Amniotic stem cell (primary cell): ENCODE measurements around the gene TRMT10B.
"Not testable (repeated sequence)": the region's sequence is repeated elsewhere in the genome, so short reads cannot be mapped to it uniquely, and the experiment has no call there.

Experiments used
- DNase-seq: peaks from one replicate; lab custom pipeline; 2025; lab: John Stamatoyannopoulos, UW

TRMT10B gene

GRCh38 chr9:37751186-37751585 lies 2.4 kb upstream of the TRMT10B start:
- no peak for DNase-seq

GRCh38 chr9:37751704-37752103 lies 1.9 kb upstream of the TRMT10B start:
- DNase-seq, result not testable (repeated sequence)

- not testable (repeated sequence) for DNase-seq
Measured at GRCh38 chr9:37752112-37752511, 1.5 kb upstream of the TRMT10B start.

- DNase-seq, result no peak
Measured at GRCh38 chr9:37752642-37753488, 740 bp upstream of the TRMT10B start.

- DNase-seq, result no peak
Measured at GRCh38 chr9:37758747-37759146, 5.1 kb downstream of the TRMT10B start.

- no peak for DNase-seq
Measured at GRCh38 chr9:37760416-37761161, 7.0 kb downstream of the TRMT10B start.

GRCh38 chr9:37761511-37761910 lies 7.9 kb downstream of the TRMT10B start:
- DNase-seq, result no peak

GRCh38 chr9:37765263-37765662 lies 11.7 kb downstream of the TRMT10B start:
- DNase-seq, result not testable (repeated sequence)

- no peak for DNase-seq
Measured at GRCh38 chr9:37769306-37769705, 15.7 kb downstream of the TRMT10B start.

GRCh38 chr9:37769995-37770394 lies 16.4 kb downstream of the TRMT10B start:
- DNase-seq, result no peak

GRCh38 chr9:37775216-37775919 lies 21.8 kb downstream of the TRMT10B start:
- no peak for DNase-seq

- DNase-seq, result no peak
Measured at GRCh38 chr9:37776328-37776727, 22.7 kb downstream of the TRMT10B start.

GRCh38 chr9:37778534-37778933 lies 24.9 kb downstream of the TRMT10B start:
- no peak for DNase-seq

- no peak for DNase-seq
Measured at GRCh38 chr9:37784291-37784615, 30.6 kb downstream of the TRMT10B start.

GRCh38 chr9:37784616-37785483 lies 31.2 kb downstream of the TRMT10B start, which contains the start of gene EXOSC3:
Gene EXOSC3, minus strand, starts transcription at chr9:37785064. Its CDS starts 20 bp downstream, at chr9:37785044.
- DNase-seq, result peak; percentile 68

GRCh38 chr9:37787059-37787458 lies 33.5 kb downstream of the TRMT10B start:
- DNase-seq, result no peak

GRCh38 chr9:37788332-37788731 lies 34.7 kb downstream of the TRMT10B start:
- DNase-seq, result no peak

GRCh38 chr9:37790096-37790495 lies 36.5 kb downstream of the TRMT10B start:
- DNase-seq, result no peak

GRCh38 chr9:37792122-37792521 lies 38.5 kb downstream of the TRMT10B start:
- DNase-seq, result no peak

GRCh38 chr9:37796232-37796631 lies 42.6 kb downstream of the TRMT10B start:
- no peak for DNase-seq

- no peak for DNase-seq
Measured at GRCh38 chr9:37798677-37799076, 45.1 kb downstream of the TRMT10B start.
